ENCODE results near the gene MYO5A.
"Not testable (repeated sequence)": the region's sequence is repeated elsewhere in the genome, so short reads cannot be mapped to it uniquely, and the experiment has no call there.

The MYO5A gene

GRCh38 chr15:52514482-52514881 lies 14.2 kb downstream of the MYO5A start:
- Histone ChIP-seq H4K20me1 (ENCODE audit: insufficient read depth) (peaks cover 4% of the 10 kb centered on the region; the same call in 1 of the 2 replicates), H3K27ac (no peak overlapping the region), H3K36me3 (ENCODE audit: insufficient read depth) (no peaks in the 10 kb centered on the region), H3K4me2 (no peak overlapping the region), H3K27me3 (ENCODE audit: insufficient read depth, low read depth) (no peaks in the 10 kb centered on the region), H3K79me2 (ENCODE audit: insufficient read depth, low read depth) (peaks cover 87% of the 10 kb centered on the region), H3K4me3 (IDR thresholded peaks at IDR 0.05; ENCODE audit: insufficient read depth, low read depth, low read length) (no peak overlapping the region), H3K9ac (no peak overlapping the region), H2AFZ (ENCODE audit: low read depth) (no peak overlapping the region), H3K4me1 (ENCODE audit: low read depth, poor library complexity, severe bottlenecking) (peaks cover 49% of the 10 kb centered on the region)
- no peak for TF ChIP-seq CTCF (conservative IDR thresholded peaks at IDR 0.05; ENCODE audit: low read depth, low read length)

- not testable (repeated sequence) for H3K36me3 ChIP-seq (ENCODE audit: insufficient read depth); H3K27me3 ChIP-seq (ENCODE audit: insufficient read depth, low read depth); H3K4me3 ChIP-seq (IDR thresholded peaks at IDR 0.05; ENCODE audit: insufficient read depth, low read depth, low read length); H3K9ac ChIP-seq; H3K27ac ChIP-seq; H3K4me2 ChIP-seq; H2AFZ ChIP-seq (ENCODE audit: low read depth); H4K20me1 ChIP-seq (ENCODE audit: insufficient read depth)
- H3K4me1 ChIP-seq (ENCODE audit: low read depth, poor library complexity, severe bottlenecking): peaks cover 53% of the 10 kb centered on the region
- peaks cover 89% of the 10 kb centered on the region for H3K79me2 ChIP-seq (ENCODE audit: insufficient read depth, low read depth)
These were observed 15.8 kb downstream of the MYO5A start for GRCh38 chr15:52512869-52513268.

GRCh38 chr15:52511084-52511483 lies 17.6 kb downstream of the MYO5A start:
- H3K4me1 ChIP-seq (ENCODE audit: low read depth, poor library complexity, severe bottlenecking): peaks cover 70% of the 10 kb centered on the region
- H4K20me1 ChIP-seq (ENCODE audit: insufficient read depth): 0 out of 2 replicates have a peak, but pooled peaks cover 4% of the 10 kb centered on the region
- TF ChIP-seq CTCF (conservative IDR thresholded peaks at IDR 0.05; ENCODE audit: low read depth, low read length): no peak
- peak overlapping the region; percentile 1; the same call in 1 of the 2 replicates for H3K4me2 ChIP-seq
- H3K9ac ChIP-seq: no peak overlapping the region
- H3K4me3 ChIP-seq (IDR thresholded peaks at IDR 0.05; ENCODE audit: insufficient read depth, low read depth, low read length): no peak overlapping the region
- H3K27ac ChIP-seq: no peak overlapping the region
- H3K27me3 ChIP-seq (ENCODE audit: insufficient read depth, low read depth): no peaks in the 10 kb centered on the region
- no peaks in the 10 kb centered on the region for H3K36me3 ChIP-seq (ENCODE audit: insufficient read depth)
- H3K79me2 ChIP-seq (ENCODE audit: insufficient read depth, low read depth): peaks cover 88% of the 10 kb centered on the region
- H2AFZ ChIP-seq (ENCODE audit: low read depth): no peak overlapping the region

- Histone ChIP-seq H3K27me3 (ENCODE audit: insufficient read depth, low read depth) (no peaks in the 10 kb centered on the region), H4K20me1 (ENCODE audit: insufficient read depth) (no peaks in the 10 kb centered on the region), H3K9ac (no peak overlapping the region), H3K4me2 (peak overlapping the region; percentile 30; the same call in 1 of the 2 replicates), H3K4me3 (IDR thresholded peaks at IDR 0.05; ENCODE audit: insufficient read depth, low read depth, low read length) (no peak overlapping the region), H2AFZ (ENCODE audit: low read depth) (no peak overlapping the region), H3K4me1 (ENCODE audit: low read depth, poor library complexity, severe bottlenecking) (peaks cover 75% of the 10 kb centered on the region), H3K36me3 (ENCODE audit: insufficient read depth) (no peaks in the 10 kb centered on the region), H3K27ac (no peak overlapping the region; the same call in 1 of the 2 replicates), H3K79me2 (ENCODE audit: insufficient read depth, low read depth) (peaks cover 88% of the 10 kb centered on the region)
- TF ChIP-seq CTCF (conservative IDR thresholded peaks at IDR 0.05; ENCODE audit: low read depth, low read length): no peak
These were observed 19.0 kb downstream of the MYO5A start for GRCh38 chr15:52509500-52510245.

- H3K4me1 ChIP-seq (ENCODE audit: low read depth, poor library complexity, severe bottlenecking): peaks cover 74% of the 10 kb centered on the region
- peak overlapping the region; percentile 54; the same call in 1 of the 2 replicates for H3K27ac ChIP-seq
- no peak for TF ChIP-seq CTCF (conservative IDR thresholded peaks at IDR 0.05; ENCODE audit: low read depth, low read length)
- H3K36me3 ChIP-seq (ENCODE audit: insufficient read depth): no peaks in the 10 kb centered on the region
- no peak overlapping the region for H3K4me3 ChIP-seq (IDR thresholded peaks at IDR 0.05; ENCODE audit: insufficient read depth, low read depth, low read length)
- no peak overlapping the region for H3K9ac ChIP-seq
- H3K4me2 ChIP-seq: peak overlapping the region; percentile 66
- H3K79me2 ChIP-seq (ENCODE audit: insufficient read depth, low read depth): peaks cover 94% of the 10 kb centered on the region
- no peak overlapping the region for H2AFZ ChIP-seq (ENCODE audit: low read depth)
- H4K20me1 ChIP-seq (ENCODE audit: insufficient read depth): no peaks in the 10 kb centered on the region
- no peaks in the 10 kb centered on the region for H3K27me3 ChIP-seq (ENCODE audit: insufficient read depth, low read depth)
These were observed 22.1 kb downstream of the MYO5A start for GRCh38 chr15:52506549-52506948.

Measured in KMS-11 (cell line).